SK-N-SH (cell line): ENCODE measurements around the gene LIAS. TPM values are rescaled to one million over a fixed set of nuclear protein-coding genes. Genes with fewer than 3 reads are reported as not detected.
"Not testable (repeated sequence)": the region's sequence is repeated elsewhere in the genome, so short reads cannot be mapped to it uniquely, and the experiment has no call there.

ENCODE experiments used
- CTCF ChIA-PET: fragments of 300-600, 350-600 bp; formaldehyde crosslinking; extraction: SDS; loops from one replicate; lab custom pipeline; 2021; lab: Yijun Ruan, JAX
- POLR2A ChIA-PET: fragments of 350-600 bp; sonication (Branson Sonifier 250); formaldehyde crosslinking; extraction: SDS; loops from one replicate; lab custom pipeline; 2020; ENCODE audit warnings: antibody characterized with exemption, inconsistent platforms; lab: Yijun Ruan, JAX
- DNase-seq: peaks from one replicate; pipeline ENCODE4 v3.0.0; 2012
- H2AFZ ChIP-seq: fragments of 200-600 bp; sonication (generic); 2 replicates; pipeline ENCODE4 v1.8.1; 2016; ENCODE audit warnings: antibody characterized with exemption, mild to moderate bottlenecking, low read depth
- H3F3A ChIP-seq: fragments of 200-600 bp; sonication (generic); replicated peaks from 2 replicates; pipeline ENCODE3; 2016; ENCODE audit warnings: antibody characterized with exemption, mild to moderate bottlenecking; ENCODE audit not compliant: insufficient read depth
- H3K27ac ChIP-seq, 2 experiments: fragments of 200-500 bp in 1 of 2; fragments of 200-600 bp in 1 of 2; sonication (Bioruptor generic) in 1 of 2; sonication (generic), shearing (Covaris generic) in 1 of 2; 2 replicates each; pipeline versions ENCODE4 v1.5.1 to v1.6.1; 2014 to 2016; ENCODE audit warnings: low read depth in 2 of 2, inconsistent platforms in 1 of 2, low read length in 1 of 2, mild to moderate bottlenecking in 1 of 2, mixed read lengths in 1 of 2
- H3K27me3 ChIP-seq: fragments of 200-600 bp; sonication (generic), shearing (Covaris generic); 2 replicates; pipeline ENCODE4 v1.6.1; 2016; ENCODE audit warnings: mixed run types; ENCODE audit not compliant: insufficient read depth
- H3K36me3 ChIP-seq, 2 experiments: fragments of 200-500 bp in 1 of 2; fragments of 200-600 bp in 1 of 2; sonication (Bioruptor generic) in 1 of 2; sonication (generic) in 1 of 2; replicated peaks in 1 of 2; 2 replicates each; pipeline versions ENCODE3 to v1.5.1; 2014 to 2016; ENCODE audit warnings: low read length in 1 of 2, mild to moderate bottlenecking in 1 of 2; ENCODE audit not compliant: insufficient read depth in 2 of 2, control insufficient read depth in 1 of 2
- H3K4me1 ChIP-seq, 2 experiments: fragments of 200-500 bp in 1 of 2; fragments of 200-600 bp in 1 of 2; sonication (Bioruptor generic) in 1 of 2; sonication (generic), shearing (Covaris generic) in 1 of 2; 2 replicates each; pipeline versions ENCODE4 v1.5.1 to v1.6.1; 2014 to 2016; ENCODE audit warnings: low read depth in 1 of 2, low read length in 1 of 2, mixed run types in 1 of 2; ENCODE audit not compliant: insufficient read depth in 2 of 2, control insufficient read depth in 1 of 2
- H3K4me2 ChIP-seq: fragments of 200-600 bp; sonication (generic), shearing (Covaris generic); 2 replicates; pipeline ENCODE4 v1.6.1; 2017; ENCODE audit warnings: mixed run types
- H3K4me3 ChIP-seq, 2 experiments: fragments of 200-500 bp in 1 of 2; fragments of 200-600 bp in 1 of 2; sonication (Bioruptor generic) in 1 of 2; sonication (generic), shearing (Covaris generic) in 1 of 2; 2 replicates each; pipeline versions ENCODE4 v1.5.1 to v1.8.1; 2014 to 2016; ENCODE audit warnings: low read depth in 2 of 2, inconsistent platforms in 1 of 2, low read length in 1 of 2, mild to moderate bottlenecking in 1 of 2, mixed read lengths in 1 of 2, moderate library complexity in 1 of 2
- H3K79me2 ChIP-seq: fragments of 200-600 bp; sonication (generic); 2 replicates; pipeline ENCODE4 v1.8.1; 2017; ENCODE audit warnings: mild to moderate bottlenecking; ENCODE audit not compliant: insufficient read depth
- H3K9ac ChIP-seq: fragments of 200-600 bp; sonication (generic); 2 replicates; pipeline ENCODE4 v1.6.1; 2017; ENCODE audit warnings: mixed run types
- H3K9me2 ChIP-seq: fragments of 200-600 bp; sonication (generic); 2 replicates; pipeline ENCODE4 v1.6.1; 2017; ENCODE audit warnings: mixed run types
- H3K9me3 ChIP-seq: fragments of 200-600 bp; sonication (generic); 2 replicates; pipeline ENCODE4 v1.6.1; 2017; ENCODE audit warnings: mixed run types, mild to moderate bottlenecking, moderate library complexity
- H4K20me1 ChIP-seq: fragments of 200-600 bp; sonication (generic); 2 replicates; pipeline ENCODE4 v1.6.1; 2017; ENCODE audit warnings: mild to moderate bottlenecking, mixed run types; ENCODE audit not compliant: insufficient read depth
- ELF1 ChIP-seq: IDR thresholded peaks from 2 replicates; pipeline ENCODE4 v1.4.0; 2012
- EP300 ChIP-seq, 2 experiments: IDR thresholded peaks; 2 replicates each; pipeline versions ENCODE4 v1.4.0 to v1.6.1; 2012; ENCODE audit warnings: borderline replicate concordance in 1 of 2, low read depth in 1 of 2, low read length in 1 of 2
- FOXJ3 ChIP-seq: sonication (generic); formaldehyde crosslinking; IDR thresholded peaks from 2 replicates; pipeline ENCODE4 v1.5.1; 2020; ENCODE audit warnings: mild to moderate bottlenecking, missing genetic modification reagents
- FOXM1 ChIP-seq: IDR thresholded peaks from 2 replicates; pipeline ENCODE4 v1.4.0; 2012; ENCODE audit warnings: low read depth, mild to moderate bottlenecking
- GATA2 ChIP-seq: sonication (generic); formaldehyde crosslinking; IDR thresholded peaks from 2 replicates; pipeline ENCODE4 v1.5.0; 2020; ENCODE audit warnings: mild to moderate bottlenecking, missing genetic modification reagents
- IRF3 ChIP-seq: fragments of 150-350 bp; IDR thresholded peaks from 2 replicates; pipeline ENCODE4 v1.6.1; 2016; ENCODE audit warnings: mild to moderate bottlenecking, low read depth, low read length
- NFIC ChIP-seq: IDR thresholded peaks from 2 replicates; pipeline ENCODE4 v1.4.0; 2012; ENCODE audit warnings: borderline replicate concordance
- NRF1 ChIP-seq: IDR thresholded peaks from 2 replicates; pipeline ENCODE4 v1.6.1; 2012; ENCODE audit warnings: low read depth, mild to moderate bottlenecking, low read length
- POLR2AphosphoS5 ChIP-seq: IDR thresholded peaks from 2 replicates; pipeline ENCODE4 v1.6.1; 2012; ENCODE audit warnings: low read depth, low read length
- RCOR1 ChIP-seq: fragments of 150-350 bp; IDR thresholded peaks from 2 replicates; pipeline ENCODE4 v1.6.1; 2017; ENCODE audit warnings: antibody characterized with exemption, low read length
- TAF1 ChIP-seq: IDR thresholded peaks from 2 replicates; pipeline ENCODE4 v1.6.1; 2012; ENCODE audit warnings: low read depth, mild to moderate bottlenecking, low read length, moderate library complexity, borderline replicate concordance
- USF2 ChIP-seq: fragments of 150-350 bp; IDR thresholded peaks from 2 replicates; pipeline ENCODE4 v1.6.1; 2017; ENCODE audit warnings: antibody characterized with exemption, low read length, low read depth, borderline replicate concordance
- ZBTB33 ChIP-seq: IDR thresholded peaks from 2 replicates; pipeline ENCODE4 v1.4.0; 2012; ENCODE audit warnings: low read depth, borderline replicate concordance
- WGBS: methylation state at CpG from one replicate; pipeline ENCODE4 v1.1.6; 2017; ENCODE audit warnings: low lambda C conversion rate; 5-methylcytosine and 5-hydroxymethylcytosine counted together
- polyA plus RNA-seq, 3 experiments: library from polyadenylated mRNA; depleted of rRNA; stranded (reverse); fragments of >200 nt; gene quantifications; 2 replicates each; pipeline ENCODE4 v1.2.3, GENCODE V29; 2012
- TF ChIP-seq, protein P1 (sequence below): fragments of 200-600 bp; sonication (generic); IDR thresholded peaks from 2 replicates; pipeline ENCODE4 v1.6.1; 2017; ENCODE audit warnings: antibody characterized with exemption, mild to moderate bottlenecking, moderate library complexity
- TF ChIP-seq, protein P2 (sequence below): IDR thresholded peaks from 2 replicates; pipeline ENCODE4 v1.4.0; 2012; ENCODE audit warnings: low read depth
- TF ChIP-seq, protein P3 (sequence below): IDR thresholded peaks from 2 replicates; pipeline ENCODE4 v1.4.0; 2012; ENCODE audit warnings: low read depth, borderline replicate concordance

The LIAS gene
- polyA plus RNA-seq, 1 of the 3 experiments (the other 2 are of a cell fraction): 9.2 TPM

- H3K4me1 ChIP-seq: no peaks in the 10 kb centered on the region
- ChIA-PET POLR2A (no interaction called here), CTCF (interaction anchor here (2.0 kb wide), 1 partner anchor 12 kb away, joined by 4 read pairs; no protein-coding TSS in a partner anchor)
- H3K27me3 ChIP-seq: no peaks in the 10 kb centered on the region
- H3K9ac ChIP-seq: no peak overlapping the region
- WGBS: 86% methylated on average over 2 of the region's 2 CpGs
- H3K9me3 ChIP-seq: no peaks in the 10 kb centered on the region
- TF ChIP-seq, protein P1, sequence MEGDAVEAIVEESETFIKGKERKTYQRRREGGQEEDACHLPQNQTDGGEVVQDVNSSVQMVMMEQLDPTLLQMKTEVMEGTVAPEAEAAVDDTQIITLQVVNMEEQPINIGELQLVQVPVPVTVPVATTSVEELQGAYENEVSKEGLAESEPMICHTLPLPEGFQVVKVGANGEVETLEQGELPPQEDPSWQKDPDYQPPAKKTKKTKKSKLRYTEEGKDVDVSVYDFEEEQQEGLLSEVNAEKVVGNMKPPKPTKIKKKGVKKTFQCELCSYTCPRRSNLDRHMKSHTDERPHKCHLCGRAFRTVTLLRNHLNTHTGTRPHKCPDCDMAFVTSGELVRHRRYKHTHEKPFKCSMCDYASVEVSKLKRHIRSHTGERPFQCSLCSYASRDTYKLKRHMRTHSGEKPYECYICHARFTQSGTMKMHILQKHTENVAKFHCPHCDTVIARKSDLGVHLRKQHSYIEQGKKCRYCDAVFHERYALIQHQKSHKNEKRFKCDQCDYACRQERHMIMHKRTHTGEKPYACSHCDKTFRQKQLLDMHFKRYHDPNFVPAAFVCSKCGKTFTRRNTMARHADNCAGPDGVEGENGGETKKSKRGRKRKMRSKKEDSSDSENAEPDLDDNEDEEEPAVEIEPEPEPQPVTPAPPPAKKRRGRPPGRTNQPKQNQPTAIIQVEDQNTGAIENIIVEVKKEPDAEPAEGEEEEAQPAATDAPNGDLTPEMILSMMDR: no peak
- TF ChIP-seq ELF1 (no peak), NRF1 (no peak), FOXM1 (no peak), TAF1 (no peak), USF2 (no peak), ZBTB33 (no peak), FOXJ3 (no peak), RCOR1 (no peak), NFIC (no peak)
- TF ChIP-seq, protein P2, sequence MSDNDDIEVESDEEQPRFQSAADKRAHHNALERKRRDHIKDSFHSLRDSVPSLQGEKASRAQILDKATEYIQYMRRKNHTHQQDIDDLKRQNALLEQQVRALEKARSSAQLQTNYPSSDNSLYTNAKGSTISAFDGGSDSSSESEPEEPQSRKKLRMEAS: no peak
- no peak for DNase-seq
- H3F3A ChIP-seq: no peaks in the 10 kb centered on the region
- H3K36me3 ChIP-seq: no peaks in the 10 kb centered on the region
- H3K4me2 ChIP-seq: no peak overlapping the region
- H3K27ac ChIP-seq: no peak overlapping the region
- H4K20me1 ChIP-seq: no peaks in the 10 kb centered on the region
- H3K79me2 ChIP-seq: no peaks in the 10 kb centered on the region
- H2AFZ ChIP-seq: no peak overlapping the region
- no peak overlapping the region for H3K4me3 ChIP-seq
- H3K9me2 ChIP-seq: no peaks in the 10 kb centered on the region
These were observed 43.1 kb upstream of the LIAS start for GRCh38 chr4:39415678-39416283.

GRCh38 chr4:39422247-39422646 is 36.6 kb upstream of the LIAS start:
- H3K9me2 ChIP-seq: no peaks in the 10 kb centered on the region
- H3K27me3 ChIP-seq: no peaks in the 10 kb centered on the region
- TF ChIP-seq POLR2AphosphoS5 (no peak), GATA2 (CRISPR knock-in tag) (no peak), ELF1 (no peak), TAF1 (no peak), EP300 (IDR thresholded peaks at IDR 0.05; ENCODE audit: borderline replicate concordance in 1 of 2, low read depth in 1 of 2, low read length in 1 of 2) (no peak), IRF3 (no peak)
- TF ChIP-seq, protein P3, sequence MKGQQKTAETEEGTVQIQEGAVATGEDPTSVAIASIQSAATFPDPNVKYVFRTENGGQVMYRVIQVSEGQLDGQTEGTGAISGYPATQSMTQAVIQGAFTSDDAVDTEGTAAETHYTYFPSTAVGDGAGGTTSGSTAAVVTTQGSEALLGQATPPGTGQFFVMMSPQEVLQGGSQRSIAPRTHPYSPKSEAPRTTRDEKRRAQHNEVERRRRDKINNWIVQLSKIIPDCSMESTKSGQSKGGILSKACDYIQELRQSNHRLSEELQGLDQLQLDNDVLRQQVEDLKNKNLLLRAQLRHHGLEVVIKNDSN: no peak
- H3K4me3 ChIP-seq: no peak overlapping the region
- no peaks in the 10 kb centered on the region for H3K79me2 ChIP-seq
- DNase-seq: no peak
- no peak overlapping the region for H2AFZ ChIP-seq
- no peaks in the 10 kb centered on the region for H3K4me1 ChIP-seq
- H4K20me1 ChIP-seq: no peaks in the 10 kb centered on the region
- ChIA-PET POLR2A (no interaction called here), CTCF (interaction anchor here (1.4 kb wide), 1 partner anchor 20 kb away, joined by 3 read pairs; no protein-coding TSS in a partner anchor)
- WGBS: 74% methylated on average over 3 of the region's 3 CpGs
- no peaks in the 10 kb centered on the region for H3K36me3 ChIP-seq
- H3K9ac ChIP-seq: no peak overlapping the region
- H3F3A ChIP-seq: no peaks in the 10 kb centered on the region
- H3K27ac ChIP-seq: no peak overlapping the region
- no peak overlapping the region for H3K4me2 ChIP-seq
- no peaks in the 10 kb centered on the region for H3K9me3 ChIP-seq

DNA sequence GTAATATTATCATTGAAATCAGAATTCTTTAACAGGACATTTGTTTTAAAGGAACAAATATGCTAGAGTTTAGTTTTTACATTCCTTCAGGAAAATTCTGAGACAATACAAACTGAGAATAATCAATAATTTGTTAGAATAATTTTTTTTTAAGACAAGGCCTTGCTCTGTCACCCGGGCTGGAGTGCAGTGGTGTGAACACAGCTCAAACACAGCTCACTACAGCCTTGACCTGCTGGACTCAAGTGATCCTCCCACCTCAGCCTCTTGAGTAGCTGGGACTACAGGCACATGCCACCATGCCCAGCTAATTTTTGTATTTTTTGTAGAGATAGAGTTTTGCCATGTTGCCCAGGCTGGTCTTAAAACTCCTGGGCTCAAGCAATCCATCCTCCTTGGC is 33.6 kb upstream of the LIAS start:
- POLR2A ChIA-PET, H3K27me3 ChIP-seq, H3K27ac ChIP-seq, H3K79me2 ChIP-seq, CTCF ChIA-PET, DNase-seq, H3K9me2 ChIP-seq, H3K4me3 ChIP-seq, H3K4me2 ChIP-seq, H3K36me3 ChIP-seq, H3K4me1 ChIP-seq, H4K20me1 ChIP-seq, H2AFZ ChIP-seq, H3K9ac ChIP-seq, H3K9me3 ChIP-seq, H3F3A ChIP-seq: not testable (repeated sequence)
- WGBS: 83% methylated on average over 1 of the region's 1 CpG
